ENCODE results near the gene CD8B.
"Not testable (repeated sequence)": the region's sequence is repeated elsewhere in the genome, so short reads cannot be mapped to it uniquely, and the experiment has no call there.

The CD8B gene

GRCh38 chr2:86861628-86862379 lies at the start of gene CD8B:
Gene CD8B (minus strand): TSS chr2:86861886. CDS start chr2:86861865, 21 bp downstream.
- DNase-seq (ENCODE audit: low spot score) = not testable (repeated sequence)

GRCh38 chr2:86905868-86906267 lies 44.2 kb upstream of the CD8B start:
- DNase-seq (ENCODE audit: low spot score) = not testable (repeated sequence)

- DNase-seq (ENCODE audit: low spot score) = not testable (repeated sequence)
These were observed 39.0 kb upstream of the CD8B start for GRCh38 chr2:86900687-86901086.

- DNase-seq (ENCODE audit: low spot score) = not testable (repeated sequence)
These were observed 24.3 kb upstream of the CD8B start for GRCh38 chr2:86886026-86886425.

GRCh38 chr2:86882865-86883264 lies 21.2 kb upstream of the CD8B start:
- DNase-seq (ENCODE audit: low spot score) = not testable (repeated sequence)

GRCh38 chr2:86882118-86882665 lies 20.5 kb upstream of the CD8B start:
- DNase-seq (ENCODE audit: low spot score) = not testable (repeated sequence)

GRCh38 chr2:86878986-86879385 lies 17.3 kb upstream of the CD8B start:
- not testable (repeated sequence) for DNase-seq (ENCODE audit: low spot score)

GRCh38 chr2:86870941-86871340 lies 9.3 kb upstream of the CD8B start:
- DNase-seq (ENCODE audit: low spot score) = not testable (repeated sequence)

- DNase-seq (ENCODE audit: low spot score) = not testable (repeated sequence)
These were observed 7.3 kb upstream of the CD8B start for GRCh38 chr2:86868895-86869468.

- DNase-seq (ENCODE audit: low spot score) = not testable (repeated sequence)
These were observed 656 bp upstream of the CD8B start for GRCh38 chr2:86862380-86862703.

- DNase-seq (ENCODE audit: low spot score) = not testable (repeated sequence)
These were observed 511 bp downstream of the CD8B start for GRCh38 chr2:86861175-86861574.

- DNase-seq (ENCODE audit: low spot score) = not testable (repeated sequence)
These were observed 1.1 kb downstream of the CD8B start for GRCh38 chr2:86860573-86860972.

- not testable (repeated sequence) for DNase-seq (ENCODE audit: low spot score)
These were observed 4.0 kb downstream of the CD8B start for GRCh38 chr2:86857688-86858087.

- DNase-seq (ENCODE audit: low spot score) = not testable (repeated sequence)
These were observed 5.2 kb downstream of the CD8B start for GRCh38 chr2:86856498-86856897.

- DNase-seq (ENCODE audit: low spot score) = not testable (repeated sequence)
These were observed 5.7 kb downstream of the CD8B start for GRCh38 chr2:86855981-86856380.

GRCh38 chr2:86851581-86851980 lies 10.1 kb downstream of the CD8B start:
- not testable (repeated sequence) for DNase-seq (ENCODE audit: low spot score)

GRCh38 chr2:86842607-86843234 lies 19.0 kb downstream of the CD8B start:
- DNase-seq (ENCODE audit: low spot score) = not testable (repeated sequence)

- DNase-seq (ENCODE audit: low spot score) = not testable (repeated sequence)
These were observed 20.4 kb downstream of the CD8B start for GRCh38 chr2:86841330-86841729.

- DNase-seq (ENCODE audit: low spot score) = not testable (repeated sequence)
These were observed 21.7 kb downstream of the CD8B start for GRCh38 chr2:86839871-86840548.

- not testable (repeated sequence) for DNase-seq (ENCODE audit: low spot score)
These were observed 22.2 kb downstream of the CD8B start for GRCh38 chr2:86839455-86839854.

- not testable (repeated sequence) for DNase-seq (ENCODE audit: low spot score)
These were observed 24.0 kb downstream of the CD8B start for GRCh38 chr2:86837714-86838113.
